HG02610 (cell line): ENCODE results near the gene ZNF664.

Experiments
- ATAC-seq: cut with Tn5 transposase; IDR thresholded peaks from one replicate; pipeline ENCODE4 v1.9.1; 2021; ENCODE audit warnings: mild to moderate bottlenecking, moderate library complexity; ENCODE audit not compliant: unreplicated experiment

ZNF664 gene

DNA sequence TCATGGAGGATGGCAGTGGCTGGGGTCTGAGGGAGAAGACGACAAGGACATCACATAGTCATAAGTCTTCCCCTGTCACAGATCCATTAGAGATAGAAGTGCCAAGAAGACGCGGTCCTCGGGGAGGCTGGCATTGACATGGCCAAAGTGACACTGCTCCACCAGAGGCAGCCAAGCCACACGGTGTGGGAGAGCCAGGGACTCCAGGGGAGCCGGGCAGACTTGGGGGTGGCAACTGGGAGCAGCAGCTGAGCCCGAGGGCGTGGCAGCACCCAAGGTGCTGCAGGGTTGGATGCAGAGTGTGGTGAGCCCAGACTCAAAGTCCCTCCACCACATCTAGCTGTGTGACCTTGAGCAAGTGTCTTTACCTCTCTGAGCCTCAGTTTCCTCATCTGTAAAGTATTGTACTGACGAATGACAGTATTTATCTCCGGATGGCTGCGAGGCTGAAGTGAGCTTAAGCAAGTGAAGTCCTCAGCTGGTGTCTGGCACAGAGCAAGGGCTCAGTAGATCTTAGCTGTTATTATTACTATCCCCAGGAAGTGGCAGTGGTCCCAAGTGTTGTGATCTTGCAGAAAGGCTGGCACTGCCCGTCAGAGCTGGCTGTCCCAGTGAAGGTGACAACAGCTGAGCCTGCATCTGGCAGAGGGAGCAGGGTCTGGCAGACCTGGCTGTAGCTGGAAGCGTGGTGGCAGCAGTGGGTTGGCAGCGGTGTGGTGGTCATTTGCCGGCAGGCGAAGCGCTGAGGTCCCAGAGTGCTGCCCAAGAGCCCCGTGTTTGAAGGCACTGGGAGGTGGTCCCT, 54.9 kb downstream of the ZNF664 start:
- no peak for ATAC-seq

GRCh38 chr12:124028555-124028925, 55.5 kb downstream of the ZNF664 start:
- no peak for ATAC-seq

DNA sequence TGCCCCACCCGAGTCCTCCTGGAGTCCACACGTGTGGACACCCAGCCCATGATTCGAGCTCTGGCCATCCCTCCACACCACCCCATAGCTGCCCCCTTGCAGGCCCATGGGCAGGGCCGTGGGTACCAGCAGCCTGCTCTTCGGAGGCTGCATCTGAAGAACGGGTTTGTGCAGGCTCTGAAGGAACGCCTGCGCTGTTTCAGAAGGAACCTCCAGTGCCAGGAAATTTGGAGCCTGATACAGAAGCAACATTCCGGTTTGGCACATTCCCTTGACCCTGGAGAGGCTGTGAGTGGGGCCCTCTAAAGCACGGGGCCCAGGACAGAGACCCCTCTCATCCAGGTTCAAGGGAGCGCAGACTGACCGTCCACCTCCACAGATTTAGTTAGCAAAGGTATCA, 57.0 kb downstream of the ZNF664 start:
- ATAC-seq: no peak

- ATAC-seq: no peak
Observed at GRCh38 chr12:124030510-124030909, 57.5 kb downstream of the ZNF664 start.

- ATAC-seq: no peak
Observed at GRCh38 chr12:124031058-124031457, 58.0 kb downstream of the ZNF664 start.

GRCh38 chr12:124032265-124032886, 59.4 kb downstream of the ZNF664 start:
- no peak for ATAC-seq

GRCh38 chr12:124033859-124034258, 60.8 kb downstream of the ZNF664 start:
- ATAC-seq: no peak

- no peak for ATAC-seq
Observed at GRCh38 chr12:124034297-124034696, 61.3 kb downstream of the ZNF664 start.

DNA sequence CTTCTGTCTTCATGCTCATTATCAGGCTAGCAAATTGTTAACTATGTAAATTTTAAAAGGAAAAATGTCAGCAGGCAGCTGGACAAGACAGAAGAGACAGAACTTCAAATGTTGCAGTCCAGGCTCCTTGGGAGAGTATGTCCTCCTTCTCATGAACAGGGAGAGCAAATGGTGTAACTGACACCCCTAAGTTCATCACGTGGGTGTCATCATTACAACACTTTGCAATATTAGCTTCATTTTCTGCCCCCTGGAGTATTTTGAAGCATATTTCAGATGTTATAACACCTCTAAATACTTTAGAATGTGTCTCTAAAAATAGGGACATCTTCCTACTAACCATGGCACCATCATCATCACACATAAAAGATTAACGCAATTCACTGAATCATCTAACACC, 62.1 kb downstream of the ZNF664 start:
- ATAC-seq: no peak

- no peak for ATAC-seq
Observed at GRCh38 chr12:124036171-124036598, 63.2 kb downstream of the ZNF664 start.

DNA sequence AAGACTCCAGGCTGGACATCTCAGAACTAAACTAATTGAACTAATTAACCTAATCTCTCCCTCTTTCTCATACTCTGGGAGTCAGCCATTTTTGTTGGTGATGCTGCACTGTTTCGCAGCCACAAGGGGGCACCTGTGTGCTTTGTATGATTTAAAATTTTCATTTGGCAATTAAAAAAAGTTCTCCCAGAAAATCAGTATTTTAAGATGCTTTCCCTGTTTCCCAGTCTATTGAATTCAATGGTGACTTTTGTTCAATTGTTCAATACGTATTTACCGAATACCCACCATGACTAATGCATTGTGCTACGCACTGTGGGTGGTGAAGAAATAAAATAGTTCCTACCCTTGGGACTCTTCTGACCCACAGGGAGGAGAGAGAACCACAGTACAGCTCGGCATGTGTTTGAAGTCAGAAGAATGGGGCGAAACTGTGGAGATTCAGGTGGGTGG, 63.7 kb downstream of the ZNF664 start:
- ATAC-seq: no peak

DNA sequence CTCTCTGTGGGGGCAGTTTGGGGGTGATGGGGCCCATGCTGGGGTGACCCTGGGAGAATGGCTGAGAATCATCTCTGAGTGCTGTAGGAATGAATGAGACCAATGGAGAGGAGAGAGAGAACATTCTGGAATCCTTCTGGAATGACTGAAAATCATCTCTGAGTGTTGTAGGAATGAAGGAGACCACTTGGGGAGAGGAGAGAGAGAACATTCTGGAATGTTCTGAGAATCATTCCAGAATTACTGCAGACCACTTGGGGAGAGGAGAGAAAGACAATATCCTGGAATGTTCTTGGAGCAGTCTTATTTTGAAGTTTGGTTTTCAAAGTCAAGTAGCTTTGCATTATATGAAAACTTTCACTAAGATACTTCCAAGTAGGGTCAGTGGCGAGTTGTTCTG, 64.3 kb downstream of the ZNF664 start:
- no peak for ATAC-seq

- ATAC-seq: no peak
Observed at GRCh38 chr12:124039276-124039675, 66.3 kb downstream of the ZNF664 start.

GRCh38 chr12:124040291-124040690, 67.3 kb downstream of the ZNF664 start:
- no peak for ATAC-seq

- ATAC-seq: no peak
Observed at GRCh38 chr12:124040737-124041136, 67.7 kb downstream of the ZNF664 start.

GRCh38 chr12:124041907-124042306, 68.9 kb downstream of the ZNF664 start:
- no peak for ATAC-seq

DNA sequence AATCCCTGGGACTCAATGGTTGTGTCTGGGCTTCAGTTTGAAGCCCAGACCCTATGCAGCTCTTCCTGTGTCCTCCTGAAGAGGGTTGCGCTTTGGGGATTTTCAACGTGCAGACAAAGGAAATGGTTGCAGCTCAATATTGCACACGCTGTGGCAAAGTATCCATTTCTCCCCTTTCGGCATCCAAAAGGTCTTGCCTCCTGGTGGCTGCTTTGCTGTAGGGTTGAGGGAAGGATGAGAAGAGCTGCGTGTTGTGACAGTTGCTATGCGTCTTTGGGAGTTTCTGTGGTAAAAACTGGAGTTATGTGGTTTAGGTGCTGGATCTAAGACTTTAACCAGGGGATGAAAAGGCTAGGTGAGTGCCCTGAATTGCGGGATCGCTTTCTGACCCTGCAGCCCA, 71.0 kb downstream of the ZNF664 start:
- ATAC-seq: no peak

GRCh38 chr12:124044809-124045321, 71.8 kb downstream of the ZNF664 start:
- no peak for ATAC-seq

GRCh38 chr12:124045671-124046455, 72.8 kb downstream of the ZNF664 start:
- ATAC-seq: no peak

- ATAC-seq: no peak
Observed at GRCh38 chr12:124046456-124046740, 73.4 kb downstream of the ZNF664 start.

- no peak for ATAC-seq
Observed at GRCh38 chr12:124047045-124047566, 74.1 kb downstream of the ZNF664 start.
